HCT116 (cell line): Measurements from ENCODE around the gene CLRN3. TPM values are rescaled to one million over a fixed set of nuclear protein-coding genes. Genes with fewer than 3 reads are reported as not detected.

ENCODE experiments used
- ATAC-seq: fragments of 200-7000 bp; cut with Tn5 transposase; 2 replicates; pipeline ENCODE4 v1.9.1; 2020; ENCODE audit warnings: mild to moderate bottlenecking, moderate library complexity
- BruUV-seq: library from RNA; stranded (reverse); fragments of 400-500 nt; replicated peaks from 2 replicates; lab custom pipeline; 2021; lab: Mats Ljungman, UMichigan
- CTCF ChIA-PET: fragments of 300-600 bp; sonication (Branson Sonifier 250); formaldehyde crosslinking; loops from one replicate; lab custom pipeline; 2021; ENCODE audit warnings: antibody characterized with exemption; lab: Charles Lee
- POLR2A ChIA-PET: fragments of 300-600, 350-600 bp; sonication (Branson Sonifier 250); formaldehyde crosslinking; loops from one replicate; lab custom pipeline; 2021; ENCODE audit warnings: antibody characterized with exemption; lab: Charles Lee
- RAD21 ChIA-PET, 2 experiments: fragments of 300-600 bp; sonication (Branson Sonifier 250); formaldehyde crosslinking; loops; one replicate each; lab custom pipeline; 2023; ENCODE audit warnings: low total read pairs in 2 of 2; ENCODE audit not compliant: uncharacterized antibody in 2 of 2, unreplicated experiment in 2 of 2, low non-redundant PET in 1 of 2; lab: Charles Lee
- DNase-seq: peaks from one replicate; pipeline ENCODE4 v3.0.0-alpha.2; 2010; ENCODE audit warnings: low read depth, low spot score
- H2AFZ ChIP-seq: fragments of 200-600 bp; shearing (Covaris generic), sonication (generic); 2 replicates; pipeline ENCODE4 v1.6.1; 2017; ENCODE audit warnings: low read depth, mixed run types, mixed read lengths, antibody characterized with exemption, low read length; ENCODE audit not compliant: poor library complexity, severe bottlenecking
- H3K27ac ChIP-seq: 2 replicates; pipeline ENCODE4 v1.5.1; 2012; ENCODE audit warnings: low read depth, low read length
- H3K27me3 ChIP-seq: fragments of 200-600 bp; sonication (generic); 2 replicates; pipeline ENCODE4 v1.6.1; 2016; ENCODE audit warnings: mixed run types, low read length, mixed read lengths; ENCODE audit not compliant: insufficient read depth
- H3K36me3 ChIP-seq, 2 experiments: fragments of 200-500 bp in 1 of 2; fragments of 200-600 bp in 1 of 2; sonication (Bioruptor generic) in 1 of 2; sonication (generic) in 1 of 2; 2 replicates each; pipeline versions ENCODE4 v1.5.1 to v1.6.1; 2014 to 2016; ENCODE audit warnings: low read length in 2 of 2, inconsistent platforms in 1 of 2, mixed read lengths in 1 of 2, mixed run types in 1 of 2; ENCODE audit not compliant: insufficient read depth in 2 of 2, control insufficient read depth in 1 of 2
- H3K4me1 ChIP-seq, 2 experiments: fragments of 200-600 bp in 1 of 2; sonication (generic) in 1 of 2; 2 replicates each; pipeline versions ENCODE4 v1.5.1 to v1.6.1; 2012 to 2017; ENCODE audit warnings: low read length in 2 of 2, inconsistent platforms in 1 of 2, mild to moderate bottlenecking in 1 of 2, mixed read lengths in 1 of 2, mixed run types in 1 of 2, moderate library complexity in 1 of 2; ENCODE audit not compliant: insufficient read depth in 2 of 2, control insufficient read depth in 1 of 2
- H3K4me2 ChIP-seq: fragments of 200-600 bp; sonication (generic); 2 replicates; pipeline ENCODE4 v1.6.1; 2017; ENCODE audit warnings: mixed run types, low read length, mixed read lengths
- H3K4me3 ChIP-seq, 2 experiments: fragments of 200-600 bp in 1 of 2; sonication (generic) in 1 of 2; replicated peaks in 1 of 2; 2 replicates each; pipeline ENCODE4 v1.5.1; 2011 to 2016; ENCODE audit warnings: low read length in 2 of 2, control low read depth in 1 of 2, low read depth in 1 of 2, mild to moderate bottlenecking in 1 of 2, mixed read lengths in 1 of 2, mixed run types in 1 of 2
- H3K79me2 ChIP-seq: fragments of 200-600 bp; sonication (generic); 2 replicates; pipeline ENCODE4 v1.6.1; 2017; ENCODE audit warnings: mild to moderate bottlenecking, mixed run types, low read length, moderate library complexity, mixed read lengths; ENCODE audit not compliant: insufficient read depth
- H3K9ac ChIP-seq: fragments of 200-600 bp; sonication (generic); 2 replicates; pipeline ENCODE4 v1.6.1; 2016; ENCODE audit warnings: low read length, mixed read lengths
- H3K9me2 ChIP-seq: fragments of 200-600 bp; sonication (generic), shearing (Covaris generic); 2 replicates; pipeline ENCODE4 v1.6.1; 2017; ENCODE audit warnings: mixed run types, mild to moderate bottlenecking, moderate library complexity; ENCODE audit not compliant: insufficient read depth
- H3K9me3 ChIP-seq, 2 experiments: fragments of 200-500 bp in 1 of 2; fragments of 200-600 bp in 1 of 2; sonication (Bioruptor generic) in 1 of 2; sonication (generic) in 1 of 2; 2 replicates each; pipeline ENCODE4 v1.6.1; 2014 to 2017; ENCODE audit warnings: low read length in 2 of 2, mixed read lengths in 2 of 2, inconsistent platforms in 1 of 2, low read depth in 1 of 2, mild to moderate bottlenecking in 1 of 2, mixed run types in 1 of 2, moderate library complexity in 1 of 2; ENCODE audit not compliant: control insufficient read depth in 1 of 2, insufficient read depth in 1 of 2
- H4K20me1 ChIP-seq: fragments of 200-600 bp; sonication (generic), shearing (Covaris generic); 2 replicates; pipeline ENCODE4 v1.6.1; 2017; ENCODE audit warnings: mixed run types, mild to moderate bottlenecking, moderate library complexity; ENCODE audit not compliant: insufficient read depth
- CBX3 ChIP-seq: IDR thresholded peaks from 2 replicates; pipeline ENCODE4 v1.6.1; 2012; ENCODE audit warnings: low read depth
- CEBPB ChIP-seq: IDR thresholded peaks from 2 replicates; pipeline ENCODE4 v1.6.1; 2012; ENCODE audit warnings: low read depth
- EGR1 ChIP-seq: IDR thresholded peaks from 2 replicates; pipeline ENCODE4 v1.6.1; 2012; ENCODE audit warnings: low read depth
- FOSL1 ChIP-seq: IDR thresholded peaks from 2 replicates; pipeline ENCODE4 v1.6.1; 2012; ENCODE audit warnings: low read depth
- TCF7L2 ChIP-seq: IDR thresholded peaks from 2 replicates; pipeline ENCODE4 v1.7.0; 2011; ENCODE audit warnings: borderline replicate concordance, inconsistent platforms; ENCODE audit not compliant: insufficient read depth, insufficient read length; ENCODE audit errors: extremely low read depth
- YY1 ChIP-seq: IDR thresholded peaks from 2 replicates; pipeline ENCODE4 v1.6.1; 2011; ENCODE audit warnings: low read length, low read depth, moderate library complexity, mild to moderate bottlenecking; ENCODE audit not compliant: insufficient replicate concordance; ENCODE audit errors: extremely low read depth
- ZFX ChIP-seq: fragments of 450-650 bp; IDR thresholded peaks from 2 replicates; pipeline ENCODE4 v1.6.1; 2017
- intact Hi-C: fragments of 100-400 bp; cut with micrococcal nuclease; formaldehyde crosslinking; loops from 2 replicates; pipeline ENCODE4 v1.10.0; 2022
- total RNA-seq: library from RNA; stranded (reverse); gene quantifications from one replicate; pipeline ENCODE4 v1.2.1, GENCODE V29; 2021; ENCODE audit not compliant: unreplicated experiment
- TF ChIP-seq, protein P1 (sequence below): IDR thresholded peaks from 2 replicates; pipeline ENCODE4 v1.6.1; 2012; ENCODE audit warnings: low read depth

The CLRN3 gene
- total RNA-seq, 1 experiment from 2014 or later = 0.39 TPM

DNA sequence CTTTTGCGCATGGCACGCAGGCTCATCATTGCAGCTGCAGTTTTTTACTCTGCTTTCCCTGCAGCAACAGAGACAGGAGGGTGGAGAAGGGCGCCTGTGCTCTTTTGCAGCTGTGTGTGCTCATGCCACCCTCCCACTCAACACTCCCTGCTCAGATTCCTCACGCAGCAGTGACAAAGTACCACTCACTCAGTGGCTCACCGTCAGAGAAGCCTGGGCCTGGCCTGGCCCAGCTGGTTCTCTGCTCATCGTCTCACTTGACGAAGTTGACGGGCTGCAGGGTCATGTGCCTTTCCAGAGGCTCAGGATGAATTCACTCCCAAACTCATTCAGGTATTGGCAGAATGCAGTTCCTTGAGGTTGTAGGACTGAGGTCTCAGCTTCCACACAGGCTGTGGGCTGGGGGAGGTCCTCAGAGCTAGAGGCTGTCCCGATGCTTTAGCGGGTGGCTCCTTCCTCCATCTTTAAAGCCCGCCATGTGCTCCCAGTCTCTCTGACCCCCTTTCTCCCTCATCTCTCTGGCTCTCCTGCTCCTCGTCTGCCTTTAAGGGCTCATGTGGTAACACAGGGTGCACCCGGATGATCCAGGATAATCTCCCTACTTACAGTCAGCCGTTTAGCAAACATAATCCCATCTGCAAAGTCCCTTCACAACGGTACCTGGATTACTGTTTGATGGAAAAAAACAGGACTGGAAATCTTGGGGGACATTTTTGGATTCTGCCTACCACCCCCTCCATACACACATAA lies 40.0 kb upstream of the CLRN3 start:
- H3K27me3 ChIP-seq = no peaks in the 10 kb centered on the region
- H3K79me2 ChIP-seq = no peaks in the 10 kb centered on the region
- H3K9ac ChIP-seq = no peak overlapping the region
- peaks cover 8 to 16% of the 10 kb centered on the region in 2 experiments for H3K4me1 ChIP-seq
- H3K4me2 ChIP-seq = no peak overlapping the region
- H3K9me2 ChIP-seq = no peaks in the 10 kb centered on the region
- H3K4me3 ChIP-seq = no peak overlapping the region
- CTCF ChIA-PET = interaction anchor here (1.4 kb wide), 1 partner anchor 79 kb away, joined by 3 read pairs; no protein-coding TSS in a partner anchor
- DNase-seq = no peak
- H3K36me3 ChIP-seq = no peaks in the 10 kb centered on the region
- H3K27ac ChIP-seq = no peak overlapping the region
- H2AFZ ChIP-seq = no peak overlapping the region
- RAD21 ChIA-PET = no interaction called here
- POLR2A ChIA-PET = no interaction called here
- TF ChIP-seq, protein P1, sequence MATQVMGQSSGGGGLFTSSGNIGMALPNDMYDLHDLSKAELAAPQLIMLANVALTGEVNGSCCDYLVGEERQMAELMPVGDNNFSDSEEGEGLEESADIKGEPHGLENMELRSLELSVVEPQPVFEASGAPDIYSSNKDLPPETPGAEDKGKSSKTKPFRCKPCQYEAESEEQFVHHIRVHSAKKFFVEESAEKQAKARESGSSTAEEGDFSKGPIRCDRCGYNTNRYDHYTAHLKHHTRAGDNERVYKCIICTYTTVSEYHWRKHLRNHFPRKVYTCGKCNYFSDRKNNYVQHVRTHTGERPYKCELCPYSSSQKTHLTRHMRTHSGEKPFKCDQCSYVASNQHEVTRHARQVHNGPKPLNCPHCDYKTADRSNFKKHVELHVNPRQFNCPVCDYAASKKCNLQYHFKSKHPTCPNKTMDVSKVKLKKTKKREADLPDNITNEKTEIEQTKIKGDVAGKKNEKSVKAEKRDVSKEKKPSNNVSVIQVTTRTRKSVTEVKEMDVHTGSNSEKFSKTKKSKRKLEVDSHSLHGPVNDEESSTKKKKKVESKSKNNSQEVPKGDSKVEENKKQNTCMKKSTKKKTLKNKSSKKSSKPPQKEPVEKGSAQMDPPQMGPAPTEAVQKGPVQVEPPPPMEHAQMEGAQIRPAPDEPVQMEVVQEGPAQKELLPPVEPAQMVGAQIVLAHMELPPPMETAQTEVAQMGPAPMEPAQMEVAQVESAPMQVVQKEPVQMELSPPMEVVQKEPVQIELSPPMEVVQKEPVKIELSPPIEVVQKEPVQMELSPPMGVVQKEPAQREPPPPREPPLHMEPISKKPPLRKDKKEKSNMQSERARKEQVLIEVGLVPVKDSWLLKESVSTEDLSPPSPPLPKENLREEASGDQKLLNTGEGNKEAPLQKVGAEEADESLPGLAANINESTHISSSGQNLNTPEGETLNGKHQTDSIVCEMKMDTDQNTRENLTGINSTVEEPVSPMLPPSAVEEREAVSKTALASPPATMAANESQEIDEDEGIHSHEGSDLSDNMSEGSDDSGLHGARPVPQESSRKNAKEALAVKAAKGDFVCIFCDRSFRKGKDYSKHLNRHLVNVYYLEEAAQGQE = no peak
- no peak for TF ChIP-seq YY1
- no peak for TF ChIP-seq CEBPB
- TF ChIP-seq EGR1 = no peak
- TF ChIP-seq TCF7L2 = no peak
- TF ChIP-seq CBX3 = no peak
- TF ChIP-seq ZFX = no peak
- no peak for TF ChIP-seq FOSL1
- no peak for ATAC-seq
- BruUV-seq = no TSS peak
- no peaks in the 10 kb centered on the region for H3K9me3 ChIP-seq
- no peaks in the 10 kb centered on the region for H4K20me1 ChIP-seq
- intact Hi-C loops = no loop called here
